ENCODE measurements around the gene CHD5. TPM values are rescaled to one million over a fixed set of nuclear protein-coding genes. Genes with fewer than 3 reads are reported as not detected.

The CHD5 gene
- total RNA-seq, 1 donor: under 0.01 TPM

- H3K27ac ChIP-seq (ENCODE audit: low read depth, low read length): no peak overlapping the region
- no peaks in the 10 kb centered on the region for H3K9me3 ChIP-seq (ENCODE audit: low read depth, low read length)
- no peaks in the 10 kb centered on the region for H3K27me3 ChIP-seq (ENCODE audit: insufficient read depth, low read length)
- DNase-seq (ENCODE audit: insufficient read length, low spot score, missing footprints): no peak
- H3K4me3 ChIP-seq (ENCODE audit: insufficient read depth, low read length): no peak overlapping the region
- no peak overlapping the region for H3K4me2 ChIP-seq (ENCODE audit: insufficient read depth, low read length)
- H3K4me1 ChIP-seq (ENCODE audit: insufficient read depth, low read length): no peaks in the 10 kb centered on the region
- H2AFZ ChIP-seq (ENCODE audit: low read length): no peak overlapping the region
- H4K20me1 ChIP-seq (ENCODE audit: insufficient read depth, low read length): no peaks in the 10 kb centered on the region
- TF ChIP-seq, protein P1, sequence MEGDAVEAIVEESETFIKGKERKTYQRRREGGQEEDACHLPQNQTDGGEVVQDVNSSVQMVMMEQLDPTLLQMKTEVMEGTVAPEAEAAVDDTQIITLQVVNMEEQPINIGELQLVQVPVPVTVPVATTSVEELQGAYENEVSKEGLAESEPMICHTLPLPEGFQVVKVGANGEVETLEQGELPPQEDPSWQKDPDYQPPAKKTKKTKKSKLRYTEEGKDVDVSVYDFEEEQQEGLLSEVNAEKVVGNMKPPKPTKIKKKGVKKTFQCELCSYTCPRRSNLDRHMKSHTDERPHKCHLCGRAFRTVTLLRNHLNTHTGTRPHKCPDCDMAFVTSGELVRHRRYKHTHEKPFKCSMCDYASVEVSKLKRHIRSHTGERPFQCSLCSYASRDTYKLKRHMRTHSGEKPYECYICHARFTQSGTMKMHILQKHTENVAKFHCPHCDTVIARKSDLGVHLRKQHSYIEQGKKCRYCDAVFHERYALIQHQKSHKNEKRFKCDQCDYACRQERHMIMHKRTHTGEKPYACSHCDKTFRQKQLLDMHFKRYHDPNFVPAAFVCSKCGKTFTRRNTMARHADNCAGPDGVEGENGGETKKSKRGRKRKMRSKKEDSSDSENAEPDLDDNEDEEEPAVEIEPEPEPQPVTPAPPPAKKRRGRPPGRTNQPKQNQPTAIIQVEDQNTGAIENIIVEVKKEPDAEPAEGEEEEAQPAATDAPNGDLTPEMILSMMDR (IDR thresholded peaks at IDR 0.05; ENCODE audit: extremely low read depth, low read depth, low read length): no peak
- H3K79me2 ChIP-seq (ENCODE audit: insufficient read depth, low read length): no peaks in the 10 kb centered on the region
- no peaks in the 10 kb centered on the region for H3K36me3 ChIP-seq (ENCODE audit: insufficient read depth, low read length)
Measured at GRCh38 chr1:6091823-6092109, 88.4 kb downstream of the CHD5 start.

- Histone ChIP-seq H3K4me1 (ENCODE audit: insufficient read depth, low read length) (no peaks in the 10 kb centered on the region), H3K4me3 (ENCODE audit: insufficient read depth, low read length) (no peak overlapping the region), H3K27me3 (ENCODE audit: insufficient read depth, low read length) (no peaks in the 10 kb centered on the region), H3K36me3 (ENCODE audit: insufficient read depth, low read length) (no peaks in the 10 kb centered on the region), H3K4me2 (ENCODE audit: insufficient read depth, low read length) (no peak overlapping the region), H3K27ac (ENCODE audit: low read depth, low read length) (no peak overlapping the region), H4K20me1 (ENCODE audit: insufficient read depth, low read length) (no peaks in the 10 kb centered on the region), H3K79me2 (ENCODE audit: insufficient read depth, low read length) (no peaks in the 10 kb centered on the region), H2AFZ (ENCODE audit: low read length) (no peak overlapping the region), H3K9me3 (ENCODE audit: low read depth, low read length) (no peaks in the 10 kb centered on the region)
- TF ChIP-seq, protein P1 (IDR thresholded peaks at IDR 0.05; ENCODE audit: extremely low read depth, low read depth, low read length): no peak
- no peak for DNase-seq (ENCODE audit: insufficient read length, low spot score, missing footprints)
Measured at GRCh38 chr1:6090996-6091822, 88.9 kb downstream of the CHD5 start.

DNA sequence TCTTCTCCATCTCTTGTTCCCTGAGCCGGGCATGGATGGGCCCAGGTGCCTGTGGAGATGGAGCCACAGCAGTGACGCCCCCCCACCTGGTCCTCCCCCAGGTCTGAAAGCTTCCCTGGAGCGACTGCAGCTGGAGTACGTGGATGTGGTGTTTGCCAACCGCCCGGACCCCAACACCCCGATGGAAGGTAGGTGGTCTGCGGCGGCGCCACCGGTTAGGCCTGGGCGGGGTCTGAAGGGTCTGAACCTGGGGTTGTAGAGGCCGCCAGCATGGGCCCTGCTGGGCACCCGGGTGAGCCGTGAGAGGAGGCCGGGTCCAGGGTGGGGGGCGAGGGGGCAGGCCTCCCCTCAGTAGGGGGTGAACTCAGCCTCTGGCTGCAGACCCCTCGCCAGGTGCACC lies 89.8 kb downstream of the CHD5 start:
- DNase-seq (ENCODE audit: insufficient read length, low spot score, missing footprints): no peak
- no peaks in the 10 kb centered on the region for H4K20me1 ChIP-seq (ENCODE audit: insufficient read depth, low read length)
- no peaks in the 10 kb centered on the region for H3K79me2 ChIP-seq (ENCODE audit: insufficient read depth, low read length)
- no peak overlapping the region for H2AFZ ChIP-seq (ENCODE audit: low read length)
- no peaks in the 10 kb centered on the region for H3K4me1 ChIP-seq (ENCODE audit: insufficient read depth, low read length)
- no peaks in the 10 kb centered on the region for H3K9me3 ChIP-seq (ENCODE audit: low read depth, low read length)
- H3K27ac ChIP-seq (ENCODE audit: low read depth, low read length): no peak overlapping the region
- no peaks in the 10 kb centered on the region for H3K27me3 ChIP-seq (ENCODE audit: insufficient read depth, low read length)
- no peaks in the 10 kb centered on the region for H3K36me3 ChIP-seq (ENCODE audit: insufficient read depth, low read length)
- H3K4me3 ChIP-seq (ENCODE audit: insufficient read depth, low read length): no peak overlapping the region
- no peak overlapping the region for H3K4me2 ChIP-seq (ENCODE audit: insufficient read depth, low read length)
- TF ChIP-seq, protein P1 (IDR thresholded peaks at IDR 0.05; ENCODE audit: extremely low read depth, low read depth, low read length): no peak

DNA sequence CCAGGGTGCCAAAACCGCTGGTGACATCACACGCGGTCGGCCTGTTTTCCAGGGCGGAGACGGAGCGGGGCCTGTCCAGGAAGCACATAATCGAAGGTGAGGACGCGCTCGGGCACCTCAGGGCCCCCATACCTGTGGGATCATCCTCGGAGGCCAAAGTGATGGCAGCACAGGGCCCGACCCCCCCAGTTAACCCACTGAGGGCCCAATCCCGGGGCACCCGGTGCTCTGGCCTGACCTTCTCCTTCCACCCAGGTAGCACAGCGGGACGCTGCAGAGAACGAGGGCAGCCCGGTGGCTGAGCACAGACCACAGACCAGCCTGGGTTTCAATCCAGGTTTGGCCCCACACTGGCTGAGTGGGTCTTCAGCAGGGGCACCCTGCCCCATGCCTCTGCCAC lies 91.2 kb downstream of the CHD5 start:
- no peaks in the 10 kb centered on the region for H3K4me1 ChIP-seq (ENCODE audit: insufficient read depth, low read length)
- H4K20me1 ChIP-seq (ENCODE audit: insufficient read depth, low read length): peaks cover 4% of the 10 kb centered on the region
- H3K36me3 ChIP-seq (ENCODE audit: insufficient read depth, low read length): no peaks in the 10 kb centered on the region
- H3K4me3 ChIP-seq (ENCODE audit: insufficient read depth, low read length): no peak overlapping the region
- no peak overlapping the region for H3K4me2 ChIP-seq (ENCODE audit: insufficient read depth, low read length)
- TF ChIP-seq, protein P1 (IDR thresholded peaks at IDR 0.05; ENCODE audit: extremely low read depth, low read depth, low read length): no peak
- H3K79me2 ChIP-seq (ENCODE audit: insufficient read depth, low read length): no peaks in the 10 kb centered on the region
- no peaks in the 10 kb centered on the region for H3K9me3 ChIP-seq (ENCODE audit: low read depth, low read length)
- no peak overlapping the region for H3K27ac ChIP-seq (ENCODE audit: low read depth, low read length)
- H3K27me3 ChIP-seq (ENCODE audit: insufficient read depth, low read length): no peaks in the 10 kb centered on the region
- no peak for DNase-seq (ENCODE audit: insufficient read length, low spot score, missing footprints)
- no peak overlapping the region for H2AFZ ChIP-seq (ENCODE audit: low read length)

All from osteoblast (primary cell).